ENCODE results near the gene C14orf132. TPM values are rescaled to one million over a fixed set of nuclear protein-coding genes. Genes with fewer than 3 reads are reported as not detected.

C14orf132 gene
- total and polyA plus RNA-seq, 4 donors, result 9.8 to 49.3 (median 24.7) TPM

DNA sequence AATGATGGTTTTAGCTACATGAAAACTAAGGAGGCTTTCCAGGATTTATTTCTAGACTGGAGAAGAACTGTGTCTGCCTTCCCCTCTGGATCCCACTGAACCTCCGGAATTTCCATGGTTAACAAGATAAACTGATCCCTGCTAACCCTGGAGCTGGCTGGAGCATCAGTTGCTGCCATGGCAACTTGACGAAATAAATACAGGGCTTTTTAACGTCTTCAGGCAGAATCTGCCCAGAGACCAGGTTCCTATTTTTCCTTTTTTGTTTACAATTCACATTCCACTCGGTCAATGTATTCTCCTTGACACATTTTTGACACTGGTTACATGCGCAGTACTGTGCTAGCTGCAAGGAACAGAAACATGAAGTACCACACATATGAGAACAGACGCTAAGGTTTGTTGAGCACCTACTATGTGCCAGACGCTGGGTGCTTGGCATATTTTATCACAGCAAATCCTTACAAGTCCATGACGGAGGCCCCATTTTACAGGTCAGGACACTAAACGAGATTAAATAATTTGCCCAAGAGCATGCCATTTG is 1.7 kb downstream of the C14orf132 start:
- TF ChIP-seq, protein P1, sequence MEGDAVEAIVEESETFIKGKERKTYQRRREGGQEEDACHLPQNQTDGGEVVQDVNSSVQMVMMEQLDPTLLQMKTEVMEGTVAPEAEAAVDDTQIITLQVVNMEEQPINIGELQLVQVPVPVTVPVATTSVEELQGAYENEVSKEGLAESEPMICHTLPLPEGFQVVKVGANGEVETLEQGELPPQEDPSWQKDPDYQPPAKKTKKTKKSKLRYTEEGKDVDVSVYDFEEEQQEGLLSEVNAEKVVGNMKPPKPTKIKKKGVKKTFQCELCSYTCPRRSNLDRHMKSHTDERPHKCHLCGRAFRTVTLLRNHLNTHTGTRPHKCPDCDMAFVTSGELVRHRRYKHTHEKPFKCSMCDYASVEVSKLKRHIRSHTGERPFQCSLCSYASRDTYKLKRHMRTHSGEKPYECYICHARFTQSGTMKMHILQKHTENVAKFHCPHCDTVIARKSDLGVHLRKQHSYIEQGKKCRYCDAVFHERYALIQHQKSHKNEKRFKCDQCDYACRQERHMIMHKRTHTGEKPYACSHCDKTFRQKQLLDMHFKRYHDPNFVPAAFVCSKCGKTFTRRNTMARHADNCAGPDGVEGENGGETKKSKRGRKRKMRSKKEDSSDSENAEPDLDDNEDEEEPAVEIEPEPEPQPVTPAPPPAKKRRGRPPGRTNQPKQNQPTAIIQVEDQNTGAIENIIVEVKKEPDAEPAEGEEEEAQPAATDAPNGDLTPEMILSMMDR (IDR thresholded peaks at IDR 0.05; ENCODE audit: control extremely low read depth, extremely low read depth), result no peak
- Histone ChIP-seq H3K9ac (ENCODE audit: insufficient read depth in 1 of 2, low read length in 2 of 2) (no peak overlapping the region), H3K4me1 (ENCODE audit: control insufficient read depth in 5 of 5, insufficient read depth in 5 of 5, low read length in 5 of 5) (peaks cover 0 to 18% (median 9%) of the 10 kb centered on the region in 5 donors), H3K27me3 (ENCODE audit: control insufficient read depth in 3 of 3, insufficient read depth in 3 of 3, low read length in 2 of 3) (peaks cover 0 to 4% (median 0%) of the 10 kb centered on the region in 3 donors), H3K4me3 (no peak overlapping the region), H3K36me3 (ENCODE audit: control insufficient read depth in 4 of 4, insufficient read depth in 4 of 4, low read length in 4 of 4) (no peaks in the 10 kb centered on the region), H3K27ac (ENCODE audit: low read depth in 1 of 2, low read length in 1 of 2) (no peak overlapping the region), H3K9me3 (ENCODE audit: control insufficient read depth in 4 of 4, insufficient read depth in 3 of 4, low read length in 3 of 4) (peaks cover 0 to 6% (median 0%) of the 10 kb centered on the region in 4 donors)
- ATAC-seq (ENCODE audit: insufficient read depth, low FRiP score), result no peak
- peak; percentile 61 to 78 (median 68) for DNase-seq
- 52 to 65% methylated on average over 9 of the region's 9 CpGs for WGBS, 2 donors

DNA sequence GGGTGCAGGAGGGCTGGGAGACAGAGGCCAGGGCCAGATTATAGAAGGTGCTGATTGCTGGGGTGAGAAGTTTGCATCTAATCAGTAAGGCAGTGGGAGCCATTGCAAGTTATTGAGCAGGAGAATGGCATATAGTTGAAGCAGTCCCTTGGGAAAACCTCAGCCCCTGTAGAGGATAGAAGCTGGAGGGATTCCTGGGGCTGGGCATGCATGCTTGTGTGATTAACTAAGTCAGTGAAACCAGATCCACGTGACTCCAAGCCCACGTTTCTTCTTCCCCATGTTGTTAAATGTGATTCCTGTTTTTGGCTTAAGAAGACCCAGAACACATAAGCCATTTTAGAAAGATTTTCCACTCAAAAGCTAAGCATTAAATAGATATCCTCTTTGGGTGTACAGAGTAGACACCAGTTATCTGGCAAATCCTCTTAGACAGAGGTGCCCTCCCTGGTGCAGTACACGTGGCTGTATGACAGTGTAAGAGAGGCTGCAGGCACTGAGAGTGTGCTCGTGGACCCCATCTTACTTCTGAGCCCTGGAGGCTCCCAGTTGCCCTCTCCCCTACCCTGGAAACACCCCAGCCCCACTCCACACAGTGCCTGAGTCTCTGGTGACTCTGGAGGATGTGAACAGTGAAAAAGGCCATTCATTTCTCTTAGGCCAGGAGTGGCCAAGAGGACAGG is 3.2 kb downstream of the C14orf132 start:
- peaks cover 0 to 6% (median 0%) of the 10 kb centered on the region in 4 donors for H3K9me3 ChIP-seq (ENCODE audit: control insufficient read depth in 4 of 4, insufficient read depth in 3 of 4, low read length in 3 of 4)
- H3K9ac ChIP-seq (ENCODE audit: insufficient read depth in 1 of 2, low read length in 2 of 2), result no peak overlapping the region
- H3K27ac ChIP-seq (ENCODE audit: low read depth in 1 of 2, low read length in 1 of 2), result no peak overlapping the region
- ATAC-seq (ENCODE audit: insufficient read depth, low FRiP score) (no peak), DNase-seq (no peak)
- no peaks in the 10 kb centered on the region for H3K36me3 ChIP-seq (ENCODE audit: control insufficient read depth in 4 of 4, insufficient read depth in 4 of 4, low read length in 4 of 4)
- TF ChIP-seq, protein P1 (IDR thresholded peaks at IDR 0.05; ENCODE audit: control extremely low read depth, extremely low read depth), result no peak
- WGBS, 2 donors, result 67 to 80% methylated on average over 4 of the region's 4 CpGs
- no peaks in the 10 kb centered on the region for H3K27me3 ChIP-seq (ENCODE audit: control insufficient read depth in 3 of 3, insufficient read depth in 3 of 3, low read length in 2 of 3)
- peaks cover 0 to 18% (median 9%) of the 10 kb centered on the region in 5 donors for H3K4me1 ChIP-seq (ENCODE audit: control insufficient read depth in 5 of 5, insufficient read depth in 5 of 5, low read length in 5 of 5)
- no peak overlapping the region for H3K4me3 ChIP-seq

DNA sequence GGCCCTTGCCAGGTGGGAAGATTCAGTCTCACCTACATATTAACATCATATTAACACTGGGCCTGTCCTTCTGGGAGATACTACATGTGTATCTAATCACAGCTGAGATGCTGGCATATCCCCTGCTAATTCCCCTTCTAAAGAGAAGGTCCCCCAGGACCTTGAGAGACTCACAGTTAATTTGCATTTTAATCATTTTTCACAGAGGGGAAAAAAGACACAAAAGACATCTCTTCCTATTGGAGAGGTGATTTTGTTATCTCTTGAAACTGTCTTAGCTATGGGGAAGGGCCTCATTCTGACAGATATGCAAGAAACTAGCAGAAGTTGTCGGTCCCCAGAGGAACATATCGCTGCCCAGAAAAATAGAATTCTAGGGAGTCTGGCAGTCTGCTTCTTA is 7.5 kb downstream of the C14orf132 start:
- Histone ChIP-seq H3K4me1 (ENCODE audit: control insufficient read depth in 5 of 5, insufficient read depth in 5 of 5, low read length in 5 of 5) (peaks cover 0 to 7% (median 0%) of the 10 kb centered on the region in 5 donors), H3K4me3 (no peak overlapping the region), H3K27ac (ENCODE audit: low read depth in 1 of 2, low read length in 1 of 2) (no peak overlapping the region), H3K9me3 (ENCODE audit: control insufficient read depth in 4 of 4, insufficient read depth in 3 of 4, low read length in 3 of 4) (peaks cover 0 to 6% (median 0%) of the 10 kb centered on the region in 4 donors), H3K27me3 (ENCODE audit: control insufficient read depth in 3 of 3, insufficient read depth in 3 of 3, low read length in 2 of 3) (no peaks in the 10 kb centered on the region), H3K9ac (ENCODE audit: insufficient read depth in 1 of 2, low read length in 2 of 2) (no peak overlapping the region), H3K36me3 (ENCODE audit: control insufficient read depth in 4 of 4, insufficient read depth in 4 of 4, low read length in 4 of 4) (no peaks in the 10 kb centered on the region)
- WGBS, 2 donors, result 96 to 99% methylated on average over 2 of the region's 2 CpGs
- DNase-seq (no peak), ATAC-seq (ENCODE audit: insufficient read depth, low FRiP score) (no peak)
- TF ChIP-seq, protein P1 (IDR thresholded peaks at IDR 0.05; ENCODE audit: control extremely low read depth, extremely low read depth), result no peak

Data from lung (tissue), 12 donors.